ENCODE measurements around the gene KAZN.

KAZN gene

DNA sequence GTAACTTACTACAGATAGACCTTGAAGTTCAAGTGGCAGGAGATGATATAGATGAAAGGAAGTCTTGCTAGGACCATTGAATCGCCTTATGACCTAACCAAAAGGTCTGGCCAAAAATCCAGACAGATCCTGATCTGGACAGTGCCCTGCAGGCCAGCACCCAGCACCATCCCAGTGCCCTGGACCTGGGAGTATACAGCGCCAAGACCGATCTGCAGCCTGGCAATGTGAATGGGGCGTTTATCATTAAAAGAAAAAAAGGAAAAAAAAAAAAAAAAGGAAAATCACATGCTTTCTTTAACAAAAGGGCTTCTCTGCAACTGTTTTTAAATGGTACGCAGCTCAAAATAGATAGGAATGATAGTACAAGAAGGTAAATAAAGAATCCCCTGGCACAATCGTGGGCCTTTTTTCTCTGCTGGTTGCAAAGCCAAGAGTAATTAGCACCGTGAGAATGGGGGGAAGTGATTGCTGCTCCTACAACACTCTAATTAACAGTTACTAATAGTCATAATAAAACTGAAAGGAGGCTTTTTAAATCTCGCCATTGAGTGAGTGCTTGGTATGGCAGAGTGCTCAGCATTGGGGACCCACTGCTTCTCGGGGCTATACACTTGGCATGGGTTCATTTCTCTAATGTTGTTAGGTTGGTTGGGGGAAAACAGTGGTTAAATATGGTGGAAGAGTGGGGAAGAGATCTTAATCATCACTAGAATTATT lies 146.7 kb downstream of the KAZN start:
- H3K4me2 ChIP-seq (ENCODE audit: low read length): no peak overlapping the region
- H3K27me3 ChIP-seq (ENCODE audit: control insufficient read depth, low read length): peaks cover 13% of the 10 kb centered on the region; the same call in 1 of the 2 replicates
- H3F3A ChIP-seq (ENCODE audit: control insufficient read depth, insufficient read depth): no peaks in the 10 kb centered on the region
- H3K27ac ChIP-seq (ENCODE audit: low read depth, low read length): no peak overlapping the region
- no peaks in the 10 kb centered on the region for H4K20me1 ChIP-seq (ENCODE audit: control insufficient read depth, insufficient read depth, low read depth, low read length)
- H3K4me1 ChIP-seq (ENCODE audit: control insufficient read depth, low read length): peaks cover 22% of the 10 kb centered on the region
- H3K9me3 ChIP-seq (ENCODE audit: control insufficient read depth, insufficient read depth, low read length): no peaks in the 10 kb centered on the region
- no peaks in the 10 kb centered on the region for H3K79me2 ChIP-seq (ENCODE audit: control insufficient read depth, low read length)
- no peaks in the 10 kb centered on the region for H3K36me3 ChIP-seq (ENCODE audit: control insufficient read depth, low read length)
- no peak overlapping the region for H3K4me3 ChIP-seq (ENCODE audit: low read length)
- no peaks in the 10 kb centered on the region for H3K9me2 ChIP-seq (replicated peaks; ENCODE audit: control insufficient read depth, low read length)
- TF ChIP-seq EZH2phosphoT487 (IDR thresholded peaks at IDR 0.05; ENCODE audit: borderline replicate concordance, low read length): no peak
- TF ChIP-seq, protein P1, sequence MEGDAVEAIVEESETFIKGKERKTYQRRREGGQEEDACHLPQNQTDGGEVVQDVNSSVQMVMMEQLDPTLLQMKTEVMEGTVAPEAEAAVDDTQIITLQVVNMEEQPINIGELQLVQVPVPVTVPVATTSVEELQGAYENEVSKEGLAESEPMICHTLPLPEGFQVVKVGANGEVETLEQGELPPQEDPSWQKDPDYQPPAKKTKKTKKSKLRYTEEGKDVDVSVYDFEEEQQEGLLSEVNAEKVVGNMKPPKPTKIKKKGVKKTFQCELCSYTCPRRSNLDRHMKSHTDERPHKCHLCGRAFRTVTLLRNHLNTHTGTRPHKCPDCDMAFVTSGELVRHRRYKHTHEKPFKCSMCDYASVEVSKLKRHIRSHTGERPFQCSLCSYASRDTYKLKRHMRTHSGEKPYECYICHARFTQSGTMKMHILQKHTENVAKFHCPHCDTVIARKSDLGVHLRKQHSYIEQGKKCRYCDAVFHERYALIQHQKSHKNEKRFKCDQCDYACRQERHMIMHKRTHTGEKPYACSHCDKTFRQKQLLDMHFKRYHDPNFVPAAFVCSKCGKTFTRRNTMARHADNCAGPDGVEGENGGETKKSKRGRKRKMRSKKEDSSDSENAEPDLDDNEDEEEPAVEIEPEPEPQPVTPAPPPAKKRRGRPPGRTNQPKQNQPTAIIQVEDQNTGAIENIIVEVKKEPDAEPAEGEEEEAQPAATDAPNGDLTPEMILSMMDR (IDR thresholded peaks at IDR 0.05; ENCODE audit: low read depth, low read length, poor library complexity, severe bottlenecking): no peak

DNA sequence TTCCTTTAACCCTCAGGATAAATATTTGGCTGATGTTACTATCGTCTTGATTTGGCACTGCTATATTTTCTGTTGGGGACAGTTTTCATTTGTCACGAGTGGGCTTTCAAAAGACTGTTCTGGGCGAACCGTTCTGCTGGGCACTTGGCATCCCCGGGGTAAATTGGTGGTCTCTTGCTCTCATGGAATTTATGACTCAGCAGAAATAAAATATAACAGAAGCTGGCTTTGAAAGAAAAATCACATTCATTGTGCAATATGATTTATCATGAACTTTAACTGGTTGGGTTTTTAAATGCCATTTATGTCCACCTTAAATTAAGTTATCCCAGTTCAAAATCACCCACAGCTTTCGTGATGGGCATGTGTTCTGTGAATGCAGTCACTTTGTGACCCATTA lies 147.3 kb downstream of the KAZN start:
- Histone ChIP-seq H3K9me3 (ENCODE audit: control insufficient read depth, insufficient read depth, low read length) (no peaks in the 10 kb centered on the region), H3F3A (ENCODE audit: control insufficient read depth, insufficient read depth) (no peaks in the 10 kb centered on the region), H3K4me1 (ENCODE audit: control insufficient read depth, low read length) (peaks cover 16% of the 10 kb centered on the region), H3K27me3 (ENCODE audit: control insufficient read depth, low read length) (peaks cover 11% of the 10 kb centered on the region; the same call in 1 of the 2 replicates), H3K9me2 (replicated peaks; ENCODE audit: control insufficient read depth, low read length) (no peaks in the 10 kb centered on the region), H3K4me2 (ENCODE audit: low read length) (no peak overlapping the region), H3K27ac (ENCODE audit: low read depth, low read length) (no peak overlapping the region), H3K4me3 (ENCODE audit: low read length) (no peak overlapping the region), H4K20me1 (ENCODE audit: control insufficient read depth, insufficient read depth, low read depth, low read length) (no peaks in the 10 kb centered on the region), H3K79me2 (ENCODE audit: control insufficient read depth, low read length) (no peaks in the 10 kb centered on the region), H3K36me3 (ENCODE audit: control insufficient read depth, low read length) (no peaks in the 10 kb centered on the region)
- TF ChIP-seq, protein P1 (IDR thresholded peaks at IDR 0.05; ENCODE audit: low read depth, low read length, poor library complexity, severe bottlenecking): no peak
- no peak for TF ChIP-seq EZH2phosphoT487 (IDR thresholded peaks at IDR 0.05; ENCODE audit: borderline replicate concordance, low read length)

- Histone ChIP-seq H3K79me2 (ENCODE audit: control insufficient read depth, low read length) (no peaks in the 10 kb centered on the region), H3K9me2 (replicated peaks; ENCODE audit: control insufficient read depth, low read length) (no peaks in the 10 kb centered on the region), H3F3A (ENCODE audit: control insufficient read depth, insufficient read depth) (no peaks in the 10 kb centered on the region), H3K36me3 (ENCODE audit: control insufficient read depth, low read length) (no peaks in the 10 kb centered on the region), H3K4me3 (ENCODE audit: low read length) (no peak overlapping the region), H3K4me1 (ENCODE audit: control insufficient read depth, low read length) (peaks cover 10% of the 10 kb centered on the region), H4K20me1 (ENCODE audit: control insufficient read depth, insufficient read depth, low read depth, low read length) (no peaks in the 10 kb centered on the region), H3K27ac (ENCODE audit: low read depth, low read length) (no peak overlapping the region), H3K9me3 (ENCODE audit: control insufficient read depth, insufficient read depth, low read length) (no peaks in the 10 kb centered on the region), H3K4me2 (ENCODE audit: low read length) (no peak overlapping the region), H3K27me3 (ENCODE audit: control insufficient read depth, low read length) (peaks cover 6% of the 10 kb centered on the region; the same call in 1 of the 2 replicates)
- TF ChIP-seq, protein P1 (IDR thresholded peaks at IDR 0.05; ENCODE audit: low read depth, low read length, poor library complexity, severe bottlenecking): no peak
- no peak for TF ChIP-seq EZH2phosphoT487 (IDR thresholded peaks at IDR 0.05; ENCODE audit: borderline replicate concordance, low read length)
These were observed 147.9 kb downstream of the KAZN start for GRCh38 chr1:14746393-14746792.
